Measurements from ENCODE around the gene SAP30BP. TPM values are rescaled to one million over a fixed set of nuclear protein-coding genes. Genes with fewer than 3 reads are reported as not detected.

The SAP30BP gene
- total RNA-seq, 1 donor: 60.0 TPM

- TF ChIP-seq, protein P1, sequence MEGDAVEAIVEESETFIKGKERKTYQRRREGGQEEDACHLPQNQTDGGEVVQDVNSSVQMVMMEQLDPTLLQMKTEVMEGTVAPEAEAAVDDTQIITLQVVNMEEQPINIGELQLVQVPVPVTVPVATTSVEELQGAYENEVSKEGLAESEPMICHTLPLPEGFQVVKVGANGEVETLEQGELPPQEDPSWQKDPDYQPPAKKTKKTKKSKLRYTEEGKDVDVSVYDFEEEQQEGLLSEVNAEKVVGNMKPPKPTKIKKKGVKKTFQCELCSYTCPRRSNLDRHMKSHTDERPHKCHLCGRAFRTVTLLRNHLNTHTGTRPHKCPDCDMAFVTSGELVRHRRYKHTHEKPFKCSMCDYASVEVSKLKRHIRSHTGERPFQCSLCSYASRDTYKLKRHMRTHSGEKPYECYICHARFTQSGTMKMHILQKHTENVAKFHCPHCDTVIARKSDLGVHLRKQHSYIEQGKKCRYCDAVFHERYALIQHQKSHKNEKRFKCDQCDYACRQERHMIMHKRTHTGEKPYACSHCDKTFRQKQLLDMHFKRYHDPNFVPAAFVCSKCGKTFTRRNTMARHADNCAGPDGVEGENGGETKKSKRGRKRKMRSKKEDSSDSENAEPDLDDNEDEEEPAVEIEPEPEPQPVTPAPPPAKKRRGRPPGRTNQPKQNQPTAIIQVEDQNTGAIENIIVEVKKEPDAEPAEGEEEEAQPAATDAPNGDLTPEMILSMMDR (IDR thresholded peaks at IDR 0.05; ENCODE audit: insufficient read depth, low read depth, low read length): no peak
- DNase-seq (ENCODE audit: low read depth): no peak
- no peak overlapping the region for H3K4me3 ChIP-seq (ENCODE audit: low read depth, low read length)
Measured at GRCh38 chr17:75697651-75698291, 30.6 kb downstream of the SAP30BP start.

DNA sequence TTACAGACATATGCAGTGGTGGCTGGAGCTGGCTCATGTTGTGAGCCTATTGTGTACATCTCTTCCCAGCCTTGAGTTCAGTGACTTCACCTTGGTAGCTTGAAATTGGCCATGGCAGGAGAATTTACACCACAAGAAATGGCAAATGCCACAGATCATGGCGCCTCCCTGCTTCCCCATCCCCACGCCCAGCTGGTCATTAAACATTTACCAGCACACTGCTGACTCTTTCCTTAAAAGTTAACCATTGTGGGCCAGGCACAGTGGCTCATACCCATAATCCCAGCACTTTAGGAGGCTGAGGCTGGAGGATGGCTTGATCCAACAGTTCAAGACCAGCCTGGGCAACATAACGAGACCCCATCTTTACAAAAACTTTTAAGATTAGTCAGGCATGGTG is 31.5 kb downstream of the SAP30BP start:
- TF ChIP-seq, protein P1 (IDR thresholded peaks at IDR 0.05; ENCODE audit: insufficient read depth, low read depth, low read length): no peak
- no peak overlapping the region for H3K4me3 ChIP-seq (ENCODE audit: low read depth, low read length)

DNA sequence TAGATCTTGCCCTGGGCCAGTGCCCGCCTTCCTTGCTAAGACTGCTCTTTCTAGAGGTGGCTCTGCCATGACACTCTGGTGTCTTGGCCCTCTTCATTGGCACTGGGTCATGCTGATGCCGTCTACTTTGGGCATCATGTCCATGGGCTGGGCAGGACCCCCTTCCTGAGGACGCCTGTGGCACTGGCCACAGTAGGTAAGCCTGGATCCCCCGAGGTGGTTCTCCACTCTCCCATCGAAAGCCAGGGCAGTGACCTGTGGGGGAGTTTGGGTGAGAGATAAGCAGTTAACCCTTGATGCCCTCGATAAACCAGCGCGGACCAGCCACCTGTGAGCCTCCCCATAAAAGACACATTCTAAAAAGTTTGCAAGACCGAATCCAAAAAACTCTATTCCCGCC is 34.1 kb downstream of the SAP30BP start:
- no peak for DNase-seq (ENCODE audit: low read depth)
- TF ChIP-seq, protein P1 (IDR thresholded peaks at IDR 0.05; ENCODE audit: insufficient read depth, low read depth, low read length): no peak
- no peak overlapping the region for H3K4me3 ChIP-seq (ENCODE audit: low read depth, low read length)

More for the DNA sequence above, 31.5 kb downstream of the SAP30BP start:
- DNase-seq (ENCODE audit: low read depth): no peak

GRCh38 chr17:75703191-75703590 is 36.1 kb downstream of the SAP30BP start:
- no peak for DNase-seq (ENCODE audit: low read depth)
- H3K4me3 ChIP-seq (ENCODE audit: low read depth, low read length): no peak overlapping the region
- TF ChIP-seq, protein P1 (IDR thresholded peaks at IDR 0.05; ENCODE audit: insufficient read depth, low read depth, low read length): no peak

- H3K4me3 ChIP-seq (ENCODE audit: low read depth, low read length): no peak overlapping the region
- no peak for DNase-seq (ENCODE audit: low read depth)
- TF ChIP-seq, protein P1 (IDR thresholded peaks at IDR 0.05; ENCODE audit: insufficient read depth, low read depth, low read length): no peak
Measured at GRCh38 chr17:75703591-75703990, 36.5 kb downstream of the SAP30BP start.

GRCh38 chr17:75704963-75705875 is 38.1 kb downstream of the SAP30BP start:
- no peak for DNase-seq (ENCODE audit: low read depth)

More at GRCh38 chr17:75704963-75705875, 38.1 kb downstream of the SAP30BP start:
- no peak overlapping the region for H3K4me3 ChIP-seq (ENCODE audit: low read depth, low read length)
- TF ChIP-seq, protein P1 (IDR thresholded peaks at IDR 0.05; ENCODE audit: insufficient read depth, low read depth, low read length): no peak

Data from fibroblast of villous mesenchyme (primary cell).